SKM-1 (cell line): ENCODE results near the gene WFDC11.

Experiments used
- DNase-seq: peaks from one replicate; lab custom pipeline; 2025; ENCODE audit not compliant: unreplicated experiment; lab: John Stamatoyannopoulos, UW

Gene WFDC11

DNA sequence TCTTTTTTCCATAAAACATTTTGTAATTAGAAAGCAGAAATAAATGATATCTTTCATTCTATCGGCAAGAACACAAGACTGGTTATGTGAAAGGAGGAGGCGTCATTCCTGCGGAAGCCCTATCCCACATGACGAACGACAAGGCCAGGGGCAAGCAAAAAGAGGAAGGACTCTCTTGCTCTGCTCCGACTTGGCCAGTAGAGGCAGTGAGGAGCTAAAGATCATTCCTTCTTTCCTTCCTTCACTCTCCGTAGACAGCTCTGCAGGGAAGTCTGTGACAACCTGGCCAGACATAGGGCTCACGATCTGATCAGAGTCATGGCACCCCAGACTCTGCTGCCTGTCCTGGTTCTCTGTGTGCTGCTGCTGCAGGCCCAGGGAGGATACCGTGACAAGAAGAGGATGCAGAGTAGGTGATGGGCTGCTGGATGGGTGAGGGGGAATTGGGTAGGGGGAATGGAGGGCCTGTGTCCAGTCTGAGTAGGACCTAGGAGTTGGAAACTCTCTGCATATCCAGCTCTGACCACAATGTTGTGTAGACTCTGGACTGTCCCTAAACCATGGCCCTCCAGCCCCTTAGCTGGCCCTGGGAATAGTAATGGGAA is 40.4 kb downstream of the WFDC11 start, which contains the start of gene WFDC10A:
Gene WFDC10A (plus strand): TSS at position 244 of the 605 bp plus-strand sequence. CDS start 75 bp downstream, at position 319.
- peak; percentile 58 for DNase-seq

DNA sequence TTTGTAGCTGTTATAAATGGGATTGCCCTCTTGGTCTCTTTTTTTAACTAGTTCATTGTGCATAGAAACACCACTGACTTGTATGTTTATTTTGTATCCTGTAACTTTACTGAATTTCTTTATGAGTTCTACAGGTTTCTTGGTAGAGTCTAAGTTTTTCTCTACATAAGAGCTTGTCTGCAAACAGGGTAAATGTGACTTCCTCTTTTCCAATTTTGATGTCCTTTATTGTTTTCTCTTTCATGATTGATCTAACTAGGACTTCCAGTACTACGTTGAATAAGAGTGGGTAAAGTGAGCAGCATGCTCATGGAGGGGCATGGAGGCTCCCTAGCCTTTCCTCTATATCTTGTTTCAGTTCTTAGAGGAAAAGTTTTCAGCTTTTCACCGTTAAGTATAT is 43.5 kb downstream of the WFDC11 start:
- no peak for DNase-seq

DNA sequence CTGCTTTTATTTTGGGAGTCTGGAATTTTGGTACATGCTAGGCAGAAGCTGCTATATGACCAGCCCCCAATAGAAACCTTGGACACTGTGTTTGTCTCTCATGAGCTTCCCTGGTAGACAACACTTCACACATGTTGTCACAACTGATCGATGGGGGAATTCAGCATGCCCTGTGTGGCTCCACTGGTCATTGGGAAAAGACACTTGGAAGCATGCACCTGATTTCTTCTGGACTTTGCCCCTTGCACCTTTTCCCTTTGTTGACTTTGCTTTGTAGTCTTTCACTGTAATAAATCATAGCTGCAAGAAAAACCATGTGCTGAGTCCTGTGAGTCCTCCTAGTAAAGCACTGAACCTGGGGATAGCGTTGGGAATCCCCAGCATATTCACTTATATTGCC is 48.4 kb downstream of the WFDC11 start:
- no peak for DNase-seq

DNA sequence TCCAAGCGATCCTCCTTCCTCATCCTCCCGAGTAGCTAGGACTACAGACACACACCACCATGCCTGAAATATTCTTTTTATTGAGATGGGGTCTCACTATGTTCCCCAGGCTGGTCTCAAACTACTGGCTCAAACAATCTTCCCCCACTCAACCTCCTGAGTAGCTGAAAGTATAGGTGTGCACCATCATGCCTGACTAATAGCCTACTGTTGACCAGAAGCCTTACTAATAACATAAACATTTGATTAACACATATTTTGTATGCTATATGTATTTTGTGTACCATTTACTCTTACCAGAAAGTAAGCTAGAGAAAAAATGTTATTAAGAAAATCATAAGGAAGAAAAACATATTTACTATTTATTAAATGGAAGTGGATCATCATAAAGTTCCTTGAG is 52.4 kb downstream of the WFDC11 start:
- DNase-seq = no peak

- no peak for DNase-seq
These were observed 57.7 kb downstream of the WFDC11 start for GRCh38 chr20:45612314-45612713.

DNA sequence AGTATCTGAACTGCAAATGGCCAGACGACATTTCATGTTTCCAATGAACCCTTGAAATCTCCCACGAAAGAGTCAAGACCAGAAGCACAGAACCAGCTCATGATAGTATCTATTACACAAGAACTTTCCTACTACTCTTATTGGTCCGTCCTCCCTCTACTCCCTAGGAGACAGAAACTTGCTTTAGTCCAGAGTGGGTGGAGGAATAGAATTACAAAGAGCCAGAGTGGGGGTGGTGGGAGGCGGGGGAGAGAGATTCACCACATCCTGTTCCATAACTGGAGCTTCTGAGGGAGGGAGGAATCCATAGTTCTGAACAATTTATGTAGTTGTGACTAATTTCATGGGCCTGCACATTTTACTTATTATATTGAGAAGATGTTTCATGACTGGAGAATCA is 59.0 kb downstream of the WFDC11 start:
- DNase-seq = no peak

DNA sequence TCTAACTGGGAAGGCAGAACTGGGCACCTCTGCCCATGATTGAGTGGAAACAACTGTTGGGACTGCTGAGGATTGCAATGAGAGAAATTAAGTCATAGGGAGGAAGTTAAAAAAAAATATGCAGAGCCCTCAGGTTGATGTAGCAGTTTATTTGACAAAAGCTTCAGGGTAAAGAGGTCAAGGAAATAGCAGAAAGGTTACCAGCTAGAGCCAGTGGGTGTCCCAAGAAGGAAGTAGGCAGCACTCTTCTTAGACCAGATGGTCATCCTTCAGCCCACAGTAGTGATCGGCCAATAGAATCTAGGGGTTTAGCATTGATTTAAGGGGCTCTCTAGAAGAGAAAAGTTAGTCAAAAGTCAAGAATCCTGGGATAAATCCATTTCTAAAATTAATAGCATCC is 62.2 kb downstream of the WFDC11 start:
- DNase-seq = no peak
